ENCODE results near the gene GADL1.

The GADL1 gene

DNA sequence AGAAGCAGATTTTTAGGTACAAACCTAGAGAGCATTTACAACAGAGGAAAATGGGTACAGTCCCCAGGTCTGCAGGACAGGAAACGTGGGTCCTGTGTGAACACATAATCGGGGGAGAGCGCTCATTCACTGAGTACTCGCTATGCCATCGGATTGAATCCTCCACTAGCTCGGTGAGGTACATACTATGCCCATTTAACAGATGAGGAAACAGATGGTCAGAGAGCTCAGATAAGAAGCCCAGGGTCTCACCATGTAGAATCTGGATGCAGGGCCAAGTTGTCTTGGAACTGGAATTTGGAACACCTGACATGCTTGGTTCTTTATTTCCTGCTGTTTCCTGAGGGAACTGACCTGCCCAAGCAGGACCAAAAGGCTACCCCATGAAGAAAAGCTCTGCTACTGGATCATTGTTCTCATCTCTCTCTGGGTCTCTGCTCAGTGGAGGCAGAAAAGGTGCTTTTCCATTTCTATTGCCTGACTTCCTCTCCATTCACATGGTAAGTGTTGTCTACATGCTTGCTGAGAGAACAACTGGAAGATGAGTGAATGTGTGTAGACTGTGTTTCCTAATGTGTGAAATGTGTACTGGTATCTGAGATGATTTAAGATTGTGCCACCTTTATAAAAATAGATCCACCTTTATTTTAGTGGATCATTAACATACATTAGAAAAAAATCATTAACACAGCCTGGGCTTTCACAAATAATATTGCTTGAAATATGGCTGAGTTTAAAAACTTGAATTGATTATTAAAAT lies 199.0 kb downstream of the GADL1 start:
- no peak for DNase-seq (ENCODE audit: low spot score)

DNA sequence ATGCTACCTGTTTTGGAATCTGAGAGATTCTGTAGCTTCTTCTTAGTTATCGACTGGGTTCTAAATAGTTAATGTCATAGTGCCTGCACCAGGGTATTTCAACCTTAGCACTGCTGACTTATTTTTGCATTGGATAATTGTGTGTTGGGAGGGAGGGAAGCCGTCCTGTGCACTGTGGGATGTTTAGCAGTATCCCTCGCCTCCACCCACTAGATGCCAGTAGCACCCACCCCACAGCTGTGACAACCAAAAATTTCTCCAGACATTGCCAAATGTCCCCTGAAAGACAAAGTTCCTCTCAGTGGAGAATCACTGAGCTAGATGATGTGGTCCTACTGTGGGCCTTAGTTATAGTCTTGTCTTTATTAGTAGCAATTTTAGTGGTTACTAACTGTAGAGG lies 199.8 kb downstream of the GADL1 start:
- DNase-seq (ENCODE audit: low spot score): no peak

DNA sequence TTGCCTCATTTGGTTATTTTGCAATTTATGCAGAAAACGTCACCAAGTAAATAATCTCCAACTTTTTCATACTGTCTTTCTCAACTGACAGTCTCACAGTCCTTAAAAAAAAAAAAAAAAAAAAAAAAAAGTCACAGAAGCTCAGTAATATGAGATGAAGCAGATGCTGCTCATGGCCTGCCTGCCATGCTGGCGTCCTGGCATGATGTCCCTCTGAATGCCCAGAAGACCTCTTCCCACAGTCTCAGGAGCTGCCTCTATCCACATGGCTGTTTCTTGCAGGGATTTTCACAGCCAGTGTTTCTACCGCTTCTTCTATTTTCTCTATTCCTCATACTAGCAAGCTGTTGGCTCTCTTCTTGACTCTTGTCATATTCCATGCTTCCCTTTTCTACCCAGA lies 200.3 kb downstream of the GADL1 start:
- DNase-seq (ENCODE audit: low spot score): no peak

DNA sequence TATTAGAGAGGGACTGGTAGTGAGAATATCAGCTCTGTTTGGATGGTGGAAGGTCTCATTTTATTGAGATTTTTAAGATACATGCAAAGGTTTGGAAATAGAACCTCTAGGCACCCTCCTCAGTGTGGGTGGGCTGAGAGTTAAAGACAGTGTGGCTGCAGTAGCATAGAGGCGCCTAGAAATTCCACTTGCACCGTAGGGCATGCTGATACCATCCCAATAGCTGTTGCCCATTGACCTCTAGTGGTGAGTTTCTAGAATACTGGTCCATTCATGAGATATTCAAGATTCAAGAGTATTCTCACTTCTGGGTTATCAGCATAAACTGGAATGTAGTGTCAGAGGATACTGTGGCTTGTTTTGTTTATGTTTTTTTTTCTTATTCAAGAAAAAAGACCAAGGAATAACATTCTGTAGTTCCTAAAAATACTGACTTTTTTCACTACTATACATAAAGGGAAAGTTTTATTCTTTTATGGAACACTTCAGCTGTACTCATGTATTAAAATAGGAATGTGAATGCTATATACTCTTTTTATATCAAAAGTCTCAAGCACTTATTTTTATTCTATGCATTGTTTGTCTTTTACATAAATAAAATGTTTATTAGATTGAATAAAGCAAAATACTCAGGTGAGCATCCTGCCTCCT lies 200.9 kb downstream of the GADL1 start:
- peak; percentile 73 for DNase-seq (ENCODE audit: low spot score)

DNA sequence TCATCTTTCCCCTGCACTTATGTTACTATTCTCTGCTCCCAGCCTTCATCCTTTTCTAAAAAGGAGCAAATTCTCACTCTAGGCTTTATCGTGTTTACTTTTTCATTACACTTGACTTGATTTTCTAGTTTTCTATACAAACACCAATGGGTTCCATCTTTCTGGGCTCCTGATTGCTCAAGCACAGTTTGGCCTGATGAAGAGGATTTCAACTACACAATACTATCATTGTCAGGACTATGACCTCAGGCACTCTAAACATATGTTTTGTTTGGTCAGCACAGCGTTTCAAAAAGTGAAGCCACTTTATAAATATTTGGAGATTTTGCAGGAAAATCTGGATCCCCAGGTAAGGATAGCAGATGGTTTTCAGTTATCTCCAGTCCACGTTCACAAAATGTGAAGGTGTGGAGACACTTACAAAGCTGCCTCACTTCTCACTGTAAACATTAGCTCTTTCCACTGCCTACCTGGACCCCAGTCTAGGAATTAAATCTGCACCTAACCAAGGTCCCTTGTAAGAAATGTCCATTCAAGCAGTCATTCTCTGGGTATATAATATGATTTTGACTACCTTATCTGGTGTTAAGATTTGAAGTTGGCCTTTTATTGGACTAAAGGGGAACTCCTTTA lies 201.8 kb downstream of the GADL1 start:
- DNase-seq (ENCODE audit: low spot score): no peak

DNA sequence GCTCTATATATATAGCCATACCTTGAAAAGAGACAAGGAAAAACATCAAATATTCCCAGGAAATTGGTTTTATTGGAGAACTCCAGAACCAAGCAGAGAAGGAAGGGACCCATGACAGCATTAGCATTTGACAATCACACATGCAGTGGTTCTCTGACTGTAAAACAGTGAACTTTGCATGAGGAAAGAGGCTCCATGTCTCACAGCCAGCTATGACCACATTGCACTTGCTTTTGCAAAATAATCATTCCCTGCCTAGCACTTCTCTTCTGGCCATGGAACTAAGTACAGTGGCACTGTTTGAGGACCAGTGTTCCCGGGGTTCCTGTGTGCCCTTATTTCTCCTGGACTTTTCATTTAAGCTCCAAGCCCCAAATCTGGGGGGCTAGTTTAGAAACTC lies 202.5 kb downstream of the GADL1 start:
- DNase-seq (ENCODE audit: low spot score): no peak

DNA sequence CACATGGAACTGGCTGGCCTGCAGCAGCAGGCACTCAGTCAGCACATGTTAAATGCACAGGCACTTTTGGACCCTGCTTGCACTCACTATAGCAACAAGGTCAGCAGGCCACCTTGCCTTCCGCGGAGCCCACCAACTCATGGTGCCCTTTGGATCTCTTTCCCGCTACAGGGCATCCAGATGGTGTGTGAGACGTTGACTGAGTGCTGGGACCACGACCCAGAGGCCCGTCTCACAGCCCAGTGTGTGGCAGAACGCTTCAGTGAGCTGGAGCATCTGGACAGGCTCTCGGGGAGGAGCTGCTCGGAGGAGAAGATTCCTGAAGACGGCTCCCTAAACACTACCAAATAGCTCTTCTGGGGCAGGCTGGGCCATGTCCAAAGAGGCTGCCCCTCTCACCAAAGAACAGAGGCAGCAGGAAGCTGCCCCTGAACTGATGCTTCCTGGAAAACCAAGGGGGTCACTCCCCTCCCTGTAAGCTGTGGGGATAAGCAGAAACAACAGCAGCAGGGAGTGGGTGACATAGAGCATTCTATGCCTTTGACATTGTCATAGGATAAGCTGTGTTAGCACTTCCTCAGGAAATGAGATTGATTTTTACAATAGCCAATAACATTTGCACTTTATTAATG lies 203.1 kb downstream of the GADL1 start:
- DNase-seq (ENCODE audit: low spot score): no peak

DNA sequence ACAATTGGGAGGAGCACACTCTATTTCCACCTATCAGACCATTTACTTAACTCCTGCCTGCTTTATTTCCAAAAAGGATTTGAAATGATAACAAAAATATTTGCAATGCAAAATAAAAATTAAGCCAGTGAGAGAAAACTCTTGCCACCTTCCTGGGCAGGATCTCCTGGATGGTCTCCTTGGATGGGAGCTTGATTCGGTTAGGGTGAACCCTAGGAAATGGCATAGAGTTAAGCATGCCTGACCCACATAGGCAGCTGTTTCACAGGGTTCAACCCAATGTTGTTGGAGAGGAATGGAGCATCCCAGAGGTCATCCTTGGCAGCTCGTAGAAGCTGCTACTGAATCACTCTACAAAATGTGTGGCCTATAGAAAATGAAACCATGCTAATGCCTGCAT lies 204.3 kb downstream of the GADL1 start:
- DNase-seq (ENCODE audit: low spot score): no peak

DNA sequence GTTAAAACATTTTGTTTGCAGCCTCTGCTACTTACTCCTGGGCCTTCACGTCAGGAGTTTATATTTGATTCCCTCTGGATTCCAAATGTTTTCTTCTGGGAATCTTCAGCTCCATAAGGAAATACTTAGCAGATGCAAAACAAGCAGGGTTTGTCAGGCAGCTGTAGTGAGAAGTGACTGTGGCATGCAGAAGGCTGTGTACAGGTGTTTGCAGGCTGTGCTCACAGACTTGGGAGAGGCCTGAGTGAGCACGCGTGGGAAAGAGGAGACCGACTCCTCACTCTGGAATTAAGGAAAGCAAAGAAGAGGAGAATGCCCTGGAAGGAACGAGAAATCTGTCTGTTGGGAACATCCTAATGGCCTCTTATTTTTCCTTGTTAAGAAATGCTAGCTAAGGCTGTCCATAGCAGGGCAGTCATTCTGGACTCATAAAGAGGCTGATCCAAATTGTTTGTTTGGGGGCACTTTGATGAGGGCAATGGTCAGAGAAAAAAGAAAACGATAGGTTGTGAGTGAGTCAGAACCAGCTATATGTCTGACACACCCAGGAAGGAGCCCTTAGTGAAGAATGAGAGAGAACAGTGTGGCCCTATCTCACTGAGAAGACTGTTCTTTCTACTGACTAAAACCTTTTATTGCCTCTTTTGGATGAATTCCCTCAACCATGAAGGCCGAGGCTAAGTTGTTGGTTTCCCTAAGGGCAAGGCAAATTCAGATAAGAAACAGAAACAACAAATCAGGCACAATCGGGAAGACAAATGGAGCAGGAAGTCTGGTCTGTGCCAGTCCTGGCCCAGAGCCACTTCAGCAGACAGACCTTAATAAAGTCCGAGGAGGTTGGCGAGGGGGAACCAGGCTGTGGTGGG lies 205.5 kb downstream of the GADL1 start:
- no peak for DNase-seq (ENCODE audit: low spot score)

DNA sequence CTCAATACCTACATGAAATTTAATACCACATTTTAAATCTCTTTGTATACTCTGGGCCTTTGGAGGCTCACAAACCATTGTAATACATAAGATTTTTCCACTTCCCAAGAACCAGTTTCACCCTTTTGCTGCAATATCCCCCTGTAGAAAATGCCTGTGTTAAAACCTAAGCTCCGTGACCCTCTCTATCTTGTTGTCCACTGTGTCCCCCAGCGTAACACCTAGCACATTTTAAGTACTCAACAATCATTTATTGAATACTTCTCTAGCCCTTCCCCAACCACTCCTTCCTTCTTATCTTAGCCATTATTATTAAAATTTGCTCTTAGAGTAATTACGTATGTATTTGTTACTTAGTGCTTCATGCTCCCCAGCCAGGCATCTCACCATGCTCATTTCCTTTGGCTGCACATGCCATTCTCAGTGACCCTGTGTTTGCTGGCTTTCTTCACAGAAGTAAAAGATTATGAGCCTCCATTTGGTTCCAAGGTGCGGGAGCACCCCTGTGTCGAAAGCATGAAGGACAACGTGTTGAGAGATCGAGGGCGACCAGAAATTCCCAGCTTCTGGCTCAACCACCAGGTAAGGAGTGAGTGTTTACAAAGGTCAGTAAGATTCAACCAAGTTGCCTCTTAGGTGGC lies 206.4 kb downstream of the GADL1 start:
- no peak for DNase-seq (ENCODE audit: low spot score)

DNA sequence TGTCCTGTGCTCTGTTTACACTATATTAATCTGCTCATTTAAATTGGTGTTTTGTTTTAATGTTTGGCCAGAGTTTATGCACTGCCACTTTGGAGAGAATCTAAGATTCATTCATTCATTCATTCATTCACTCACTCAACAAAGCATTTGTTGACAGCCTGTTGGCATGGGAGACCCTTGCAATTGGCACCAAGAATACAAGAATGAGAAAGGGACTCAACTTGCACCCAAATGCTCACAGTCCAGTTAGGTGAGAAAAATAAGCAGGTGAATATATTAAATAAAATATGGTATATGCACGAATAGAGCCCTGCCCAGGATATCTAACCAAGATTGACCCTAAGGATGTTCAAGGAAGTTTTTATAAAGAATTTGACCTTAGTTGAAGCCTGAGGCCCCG lies 207.7 kb downstream of the GADL1 start:
- DNase-seq (ENCODE audit: low spot score): no peak

DNA sequence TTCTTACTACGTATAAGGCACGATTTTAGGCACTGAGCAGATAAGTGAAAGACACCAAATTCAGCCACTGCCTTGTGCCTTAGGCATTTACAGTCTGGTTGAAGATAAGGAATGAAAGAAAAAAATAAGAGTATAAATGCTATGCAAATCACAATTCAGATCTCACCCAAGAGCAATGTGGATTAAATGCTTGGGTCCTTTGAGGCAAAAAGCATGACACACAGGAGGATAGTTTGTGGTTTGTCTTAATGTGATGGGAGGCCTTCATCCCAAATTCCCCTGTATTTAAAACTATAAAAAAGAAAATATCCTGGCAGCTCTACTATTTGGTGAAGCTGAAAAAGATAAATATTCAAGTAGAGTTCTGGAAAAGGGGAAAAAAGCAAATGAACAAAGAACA lies 208.3 kb downstream of the GADL1 start:
- DNase-seq (ENCODE audit: low spot score): no peak

DNA sequence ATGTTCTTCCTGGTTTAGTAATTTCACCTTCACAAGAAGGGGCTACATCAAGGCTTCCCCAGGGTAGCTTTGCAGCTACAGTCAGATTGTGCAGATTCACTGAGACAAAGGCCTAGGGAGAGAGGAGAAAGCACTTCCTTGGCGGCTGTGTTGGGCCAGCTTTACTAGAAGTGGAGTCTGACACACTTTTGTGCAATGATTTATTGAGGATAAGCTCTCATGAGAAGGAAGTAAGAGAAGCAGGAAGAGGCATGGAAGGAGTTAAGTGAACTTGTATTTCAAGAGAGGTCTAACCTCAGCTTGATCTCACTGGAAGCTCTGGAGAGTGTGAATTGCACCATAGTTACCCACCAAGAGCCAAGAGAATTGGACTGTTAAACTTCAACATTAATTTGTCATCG lies 209.2 kb downstream of the GADL1 start:
- no peak for DNase-seq (ENCODE audit: low spot score)

DNA sequence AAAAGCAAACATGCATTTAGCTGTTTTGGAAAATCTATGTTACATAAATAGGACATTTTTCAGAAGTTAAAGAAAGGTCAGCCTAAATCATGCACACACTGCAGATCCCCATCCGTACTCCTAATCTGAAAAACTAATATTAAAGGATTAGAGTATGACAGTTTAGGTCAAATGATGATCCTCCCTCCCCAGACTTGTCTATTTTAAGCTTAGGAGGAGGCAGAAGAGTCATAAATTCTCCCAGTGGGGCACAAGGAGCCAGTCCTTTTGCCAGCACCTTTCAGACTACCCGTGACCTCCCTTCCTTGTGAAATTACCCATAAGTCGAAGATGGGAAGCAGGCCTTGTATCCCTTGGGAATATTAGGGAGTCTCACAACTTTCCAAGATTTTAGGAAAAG lies 210.1 kb downstream of the GADL1 start:
- DNase-seq (ENCODE audit: low spot score): no peak

DNA sequence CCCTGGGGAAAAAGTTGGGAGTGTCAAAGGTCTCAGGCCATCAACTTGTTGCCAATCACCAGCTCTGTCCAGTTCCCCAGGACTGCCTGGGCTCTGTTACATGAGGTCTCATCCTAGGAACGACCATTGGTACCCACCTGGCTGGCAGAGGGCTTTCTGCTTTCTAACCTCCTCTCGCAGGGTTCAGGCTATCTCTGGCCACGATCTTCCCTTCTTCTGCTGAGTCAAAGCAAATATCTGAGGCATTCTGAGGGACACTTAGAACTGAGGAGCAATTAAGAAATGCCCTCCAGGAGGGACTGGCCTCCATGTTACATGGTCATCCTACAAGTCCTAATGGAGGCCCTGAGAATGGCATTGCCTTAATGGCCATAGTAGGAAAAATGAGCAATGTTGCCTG lies 210.7 kb downstream of the GADL1 start:
- no peak for DNase-seq (ENCODE audit: low spot score)

DNA sequence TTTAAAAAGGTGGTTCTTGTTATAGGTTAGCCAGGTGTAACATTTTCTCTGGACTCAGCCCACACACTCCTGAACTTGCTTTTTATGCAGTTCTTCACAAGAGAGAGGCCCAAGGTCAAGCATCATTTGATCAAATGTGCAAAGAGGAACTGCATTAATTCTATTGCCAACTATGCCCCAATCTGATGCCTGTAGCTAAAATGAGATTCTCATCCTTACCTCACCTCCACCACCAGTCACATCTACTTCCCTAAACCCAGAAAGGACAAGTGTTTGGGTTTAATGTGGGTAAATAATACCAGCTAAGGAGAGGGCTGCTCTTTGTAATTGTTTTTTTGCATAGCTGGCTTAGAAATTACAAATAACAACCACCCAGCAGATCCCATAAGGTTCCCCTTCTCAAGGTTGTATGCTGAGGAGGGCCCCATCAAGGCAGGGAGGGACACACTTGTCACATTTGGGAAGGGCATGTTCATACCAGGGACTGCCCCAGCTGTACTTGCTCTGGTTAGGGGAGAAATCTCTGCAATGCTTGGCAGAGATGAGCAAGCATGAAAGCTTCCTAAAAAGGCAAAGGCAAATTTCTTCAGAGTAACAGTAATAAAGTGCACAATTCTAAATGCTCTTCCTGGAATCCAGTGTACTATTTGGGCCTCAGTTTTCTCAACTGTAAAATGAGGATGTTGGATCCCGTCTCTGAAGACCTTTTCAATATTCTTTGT lies 211.9 kb downstream of the GADL1 start:
- DNase-seq (ENCODE audit: low spot score): no peak

DNA sequence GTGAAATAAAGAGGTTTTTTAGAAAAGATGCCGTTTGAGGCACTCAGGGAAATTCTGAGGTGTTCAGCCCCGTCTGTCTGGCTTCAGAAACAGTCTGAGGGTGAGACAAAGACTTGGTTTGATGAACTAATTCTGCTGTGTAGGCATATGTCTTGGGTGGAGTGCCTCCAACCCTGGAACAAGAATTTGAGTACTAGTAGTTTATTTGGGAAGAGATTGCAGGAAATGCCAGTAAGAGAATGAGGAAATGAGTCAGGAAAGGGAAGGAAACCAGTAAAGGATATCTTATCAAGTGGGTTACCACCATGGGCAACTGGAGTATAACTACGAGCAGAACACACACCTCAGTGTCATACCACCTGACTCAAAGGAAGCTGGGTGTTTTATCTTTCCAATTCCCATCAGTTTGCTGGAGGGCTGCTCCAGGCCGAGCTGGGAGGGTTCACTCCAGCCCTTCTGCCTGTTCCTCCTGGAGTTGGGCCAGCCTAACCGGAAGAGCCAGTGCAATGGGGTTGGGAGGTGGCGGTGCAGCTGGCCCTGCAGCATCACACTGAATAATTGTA lies 212.7 kb downstream of the GADL1 start:
- no peak for DNase-seq (ENCODE audit: low spot score)

DNA sequence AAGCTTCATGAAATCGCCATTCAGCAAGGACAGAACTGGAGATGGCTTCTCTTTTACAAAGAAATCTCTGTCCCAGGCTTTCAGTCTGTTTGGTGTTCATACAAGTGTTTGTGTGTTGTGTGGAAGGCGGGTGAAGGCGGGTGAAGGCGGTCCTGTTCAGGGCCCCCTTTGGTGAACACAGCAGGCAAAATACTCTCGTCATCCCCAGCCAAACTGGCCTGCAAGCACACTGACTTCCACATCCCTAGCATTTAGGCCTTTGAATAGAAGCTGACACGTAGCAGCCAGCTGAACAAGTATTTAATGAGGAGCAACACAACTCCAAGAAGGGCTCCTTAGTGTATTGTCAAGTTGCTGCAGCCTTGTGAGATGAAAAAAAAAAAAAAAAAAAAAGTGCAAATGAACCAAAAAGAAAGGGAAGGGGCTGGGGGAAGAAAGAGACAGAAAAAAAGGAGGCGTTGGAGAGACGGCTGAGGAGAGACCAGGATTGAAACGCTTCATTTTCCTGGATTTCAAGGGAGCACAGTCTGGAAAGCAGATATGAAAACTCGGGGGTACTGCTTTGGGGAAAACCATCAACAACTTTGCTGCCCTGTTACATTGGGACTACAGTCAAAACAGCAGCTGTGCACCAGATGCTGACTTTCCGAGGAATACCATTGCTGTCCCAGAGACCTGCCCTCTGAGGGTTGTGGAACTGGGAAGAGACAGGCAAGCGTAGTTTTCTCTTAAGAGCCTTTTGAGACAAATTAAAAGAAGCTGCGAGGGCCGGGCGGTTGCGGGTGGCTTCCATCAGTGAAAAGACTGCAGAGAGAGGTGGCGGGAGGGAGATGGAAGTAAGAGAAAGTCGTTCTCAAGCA lies 213.4 kb downstream of the GADL1 start:
- DNase-seq (ENCODE audit: low spot score): no peak

DNA sequence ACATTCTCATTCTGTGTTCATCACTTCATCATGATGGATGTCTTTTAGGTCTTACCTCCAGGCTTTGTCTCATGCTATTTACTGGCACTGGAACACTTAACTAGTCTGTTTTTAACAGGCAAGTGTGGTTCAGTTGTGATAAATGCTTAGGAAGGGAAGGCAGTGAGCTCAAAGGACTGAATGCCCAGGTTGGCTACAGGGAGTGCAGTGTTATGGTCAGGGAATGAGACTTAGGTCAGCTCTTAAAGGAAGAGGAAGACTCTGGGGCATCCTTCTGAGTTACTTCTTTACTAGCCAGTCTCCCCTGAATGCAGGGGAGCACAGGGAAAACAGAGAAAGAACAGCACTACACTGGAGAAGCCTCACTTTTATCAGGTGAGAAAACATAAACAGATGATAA lies 215.4 kb downstream of the GADL1 start:
- no peak for DNase-seq (ENCODE audit: low spot score)

DNA sequence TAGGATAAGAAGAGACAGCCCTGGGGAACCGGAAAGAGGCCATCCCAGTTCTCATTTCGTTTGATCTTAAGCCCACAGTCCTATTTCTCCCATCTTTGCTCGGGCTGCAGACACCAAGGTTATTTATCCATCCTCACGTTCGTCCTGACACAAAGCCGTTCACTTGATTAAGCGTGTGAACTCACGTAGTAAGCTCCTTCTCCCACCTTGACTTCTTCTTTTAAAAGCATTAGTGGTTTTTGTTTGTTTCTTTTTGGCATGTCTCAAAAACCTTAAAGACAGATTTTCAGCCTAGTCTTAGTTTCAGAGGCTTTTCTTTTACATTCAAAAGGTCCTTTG lies 217.1 kb downstream of the GADL1 start:
- DNase-seq (ENCODE audit: low spot score): no peak

All from CD4-positive, alpha-beta T cell treated with Interleukin-15 for 4 hours (primary cell).